Activated T-helper 1 cell treated with anti-CD3 and anti-CD28 coated beads, Interleukin-12 subunit alpha, Interleukin-12 subunit beta, Interleukin-2, Interleukin-4 antibody, amounts not matched to agents 30 ng/mL and 10 ng/mL and 1 ng/mL, durations not matched to agents 14 hours and 24 hours and 36 hours (primary cell): ENCODE data around the gene MARK4. TPM values are rescaled to one million over a fixed set of nuclear protein-coding genes. Genes with fewer than 3 reads are reported as not detected.
"Not testable (repeated sequence)": the region's sequence is repeated elsewhere in the genome, so short reads cannot be mapped to it uniquely, and the experiment has no call there.

Experiments used
- DNase-seq: peaks from one replicate; pipeline ENCODE4 v3.0.0; 2021; ENCODE audit warnings: low spot score
- H3K27ac Mint-ChIP-seq: one replicate; pipeline ENCODE4 v1.8.0; 2021; ENCODE audit warnings: mild to moderate bottlenecking, mixed read lengths
- H3K27me3 Mint-ChIP-seq: one replicate; pipeline ENCODE4 v1.8.0; 2022; ENCODE audit warnings: mild to moderate bottlenecking, moderate library complexity, mixed read lengths; ENCODE audit not compliant: insufficient read depth
- H3K36me3 Mint-ChIP-seq: one replicate; pipeline ENCODE4 v1.8.0; 2021; ENCODE audit warnings: low read depth, mixed read lengths
- H3K4me1 Mint-ChIP-seq: one replicate; pipeline ENCODE4 v1.8.0; 2021; ENCODE audit warnings: low read depth, mixed read lengths
- H3K4me3 Mint-ChIP-seq: one replicate; pipeline ENCODE4 v1.8.0; 2021; ENCODE audit warnings: mild to moderate bottlenecking, moderate library complexity, mixed read lengths
- H3K9me3 Mint-ChIP-seq: one replicate; pipeline ENCODE4 v1.8.0; 2021; ENCODE audit warnings: mixed read lengths
- intact Hi-C: fragments of 100-400 bp; cut with micrococcal nuclease; formaldehyde crosslinking; loops from one replicate; pipeline ENCODE4 v1.15.1; 2024
- total RNA-seq: library from RNA; stranded (reverse); gene quantifications from 2 replicates; pipeline ENCODE4 v1.2.3, GENCODE V29; 2022

Gene MARK4
- total RNA-seq, 1 donor from 2014 or later = 27.2 TPM

GRCh38 chr19:45306518-45307027 is 55.5 kb downstream of the MARK4 start:
- intact Hi-C loops = no loop called here
- Mint-ChIP-seq H3K27ac (no peak overlapping the region), H3K27me3 (no peaks in the 10 kb centered on the region), H3K9me3 (no peaks in the 10 kb centered on the region), H3K4me1 (no peaks in the 10 kb centered on the region), H3K36me3 (no peaks in the 10 kb centered on the region), H3K4me3 (no peak overlapping the region)
- DNase-seq = no peak

- Mint-ChIP-seq H3K4me1 (no peaks in the 10 kb centered on the region), H3K27me3 (no peaks in the 10 kb centered on the region), H3K9me3 (no peaks in the 10 kb centered on the region), H3K4me3 (no peak overlapping the region), H3K36me3 (no peaks in the 10 kb centered on the region), H3K27ac (no peak overlapping the region)
- DNase-seq = no peak
- intact Hi-C loops = no loop called here
Observed at GRCh38 chr19:45307361-45307760, 56.3 kb downstream of the MARK4 start.

- H3K4me1 Mint-ChIP-seq, H3K36me3 Mint-ChIP-seq, intact Hi-C loops, DNase-seq, H3K9me3 Mint-ChIP-seq, H3K4me3 Mint-ChIP-seq, H3K27ac Mint-ChIP-seq, H3K27me3 Mint-ChIP-seq: not testable (repeated sequence)
Observed at GRCh38 chr19:45309322-45309721, 58.3 kb downstream of the MARK4 start.

- peaks cover 6% of the 10 kb centered on the region for H3K27me3 Mint-ChIP-seq
- no peak overlapping the region for H3K27ac Mint-ChIP-seq
- no peaks in the 10 kb centered on the region for H3K9me3 Mint-ChIP-seq
- no peak for DNase-seq
- no peaks in the 10 kb centered on the region for H3K4me1 Mint-ChIP-seq
- intact Hi-C loops = no loop called here
- no peaks in the 10 kb centered on the region for H3K36me3 Mint-ChIP-seq
- no peak overlapping the region for H3K4me3 Mint-ChIP-seq
Observed at GRCh38 chr19:45311621-45312020, 60.5 kb downstream of the MARK4 start.

DNA sequence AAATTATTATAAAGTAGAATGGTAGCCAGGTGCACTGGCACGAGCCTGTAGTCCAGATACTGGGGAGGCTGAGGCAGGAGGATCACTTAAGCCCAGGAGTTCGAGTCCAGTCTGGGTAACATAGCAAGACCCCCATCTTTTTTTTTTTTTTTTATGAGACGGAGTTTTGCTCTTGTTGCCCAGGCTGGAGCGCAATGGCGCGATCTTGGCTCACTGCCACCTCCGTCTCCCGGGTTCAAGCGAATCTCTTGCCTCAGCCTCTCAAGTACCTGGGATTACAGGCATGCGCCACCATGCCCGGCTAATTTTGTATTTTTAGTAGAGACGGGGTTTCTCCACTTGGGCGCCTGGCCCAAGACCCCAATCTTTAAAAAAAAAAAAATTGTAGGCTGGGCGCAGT is 61.2 kb downstream of the MARK4 start:
- DNase-seq, H3K36me3 Mint-ChIP-seq, H3K4me3 Mint-ChIP-seq, intact Hi-C loops, H3K27ac Mint-ChIP-seq, H3K9me3 Mint-ChIP-seq, H3K4me1 Mint-ChIP-seq: not testable (repeated sequence)
- peaks cover 11% of the 10 kb centered on the region for H3K27me3 Mint-ChIP-seq

DNA sequence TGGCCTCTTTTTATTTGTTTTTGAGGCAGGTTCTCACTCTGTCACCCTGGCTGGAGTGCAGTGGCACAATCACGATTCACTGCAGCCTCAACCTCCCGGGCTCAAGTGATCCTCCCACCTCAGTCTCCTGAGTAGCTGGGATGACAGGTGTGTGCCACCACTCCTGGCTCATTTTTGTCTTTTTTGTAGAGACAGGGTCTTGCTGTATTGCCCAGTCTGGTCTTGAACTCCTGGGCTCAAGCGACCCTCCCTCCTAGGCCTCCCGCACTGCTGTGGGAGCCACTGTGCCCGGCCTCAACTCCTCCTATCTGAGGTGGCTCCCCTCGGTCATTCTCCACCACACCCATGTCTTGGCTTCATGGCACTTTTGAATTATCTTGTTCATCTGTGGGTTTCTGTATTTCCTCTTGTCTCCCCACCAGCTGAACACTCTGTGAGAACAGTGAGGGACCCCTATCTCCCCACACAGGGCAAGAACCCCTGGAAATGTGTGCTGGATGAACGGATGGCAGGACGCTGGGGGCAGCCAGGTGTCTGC is 63.7 kb downstream of the MARK4 start:
- H3K27ac Mint-ChIP-seq = no peak overlapping the region
- no peaks in the 10 kb centered on the region for H3K36me3 Mint-ChIP-seq
- H3K4me3 Mint-ChIP-seq = no peak overlapping the region
- H3K4me1 Mint-ChIP-seq = no peaks in the 10 kb centered on the region
- H3K9me3 Mint-ChIP-seq = no peaks in the 10 kb centered on the region
- peaks cover 13% of the 10 kb centered on the region for H3K27me3 Mint-ChIP-seq
- no peak for DNase-seq
- intact Hi-C loops = no loop called here

- no peak overlapping the region for H3K4me3 Mint-ChIP-seq
- no peaks in the 10 kb centered on the region for H3K4me1 Mint-ChIP-seq
- intact Hi-C loops = no loop called here
- H3K9me3 Mint-ChIP-seq = no peaks in the 10 kb centered on the region
- no peak overlapping the region for H3K27ac Mint-ChIP-seq
- DNase-seq = no peak
- peaks cover 13% of the 10 kb centered on the region for H3K27me3 Mint-ChIP-seq
- H3K36me3 Mint-ChIP-seq = no peaks in the 10 kb centered on the region
Observed at GRCh38 chr19:45315304-45315703, 64.2 kb downstream of the MARK4 start.

- no peaks in the 10 kb centered on the region for H3K36me3 Mint-ChIP-seq
- H3K4me3 Mint-ChIP-seq = no peak overlapping the region
- H3K4me1 Mint-ChIP-seq = no peaks in the 10 kb centered on the region
- H3K27me3 Mint-ChIP-seq = peaks cover 30% of the 10 kb centered on the region
- no peak for DNase-seq
- intact Hi-C loops = no loop called here
- H3K9me3 Mint-ChIP-seq = no peaks in the 10 kb centered on the region
- no peak overlapping the region for H3K27ac Mint-ChIP-seq
Observed at GRCh38 chr19:45320997-45321775, 70.1 kb downstream of the MARK4 start.

DNA sequence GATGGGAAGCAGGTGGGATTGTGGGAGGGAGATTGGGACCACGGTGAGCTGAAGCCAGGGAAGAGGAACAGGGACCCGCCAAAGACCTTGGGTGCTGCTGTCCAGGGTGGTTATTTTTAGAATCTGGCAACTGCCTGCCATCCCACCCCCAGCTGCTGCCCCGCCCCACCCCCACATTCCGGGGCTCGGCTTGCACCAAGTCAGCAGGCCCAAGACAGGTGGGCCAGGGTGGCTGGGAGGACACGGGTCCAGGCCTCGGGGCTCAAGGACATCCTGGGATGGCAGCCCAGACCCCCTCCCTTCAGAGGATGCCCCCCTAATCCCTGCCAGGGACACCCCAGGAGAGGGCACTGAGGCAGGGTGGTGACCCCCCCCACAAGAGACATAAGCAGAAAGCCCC is 70.8 kb downstream of the MARK4 start:
- Mint-ChIP-seq H3K4me1 (no peaks in the 10 kb centered on the region), H3K27me3 (peaks cover 27% of the 10 kb centered on the region), H3K27ac (no peak overlapping the region), H3K36me3 (no peaks in the 10 kb centered on the region), H3K9me3 (no peaks in the 10 kb centered on the region), H3K4me3 (no peak overlapping the region)
- intact Hi-C loops = no loop called here
- no peak for DNase-seq

DNA sequence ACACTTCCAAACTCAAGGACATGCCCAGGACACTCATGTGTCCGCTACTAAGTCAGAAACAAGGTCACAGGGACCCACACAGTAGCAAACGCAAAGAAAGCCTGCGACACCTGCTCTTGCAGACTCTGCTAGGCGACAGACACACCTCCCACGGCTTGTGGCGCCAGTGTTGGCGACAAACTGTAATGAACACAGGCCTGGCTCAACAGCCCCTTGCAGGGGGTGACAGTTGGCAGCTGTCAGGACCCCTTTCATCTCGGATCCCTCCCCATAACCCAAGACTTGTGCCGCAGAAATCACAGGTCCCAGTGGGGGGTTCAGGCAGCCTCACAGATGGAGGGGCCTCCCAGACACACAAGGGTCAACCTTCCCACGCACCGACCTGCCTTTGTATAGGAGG is 71.2 kb downstream of the MARK4 start:
- Mint-ChIP-seq H3K4me1 (no peaks in the 10 kb centered on the region), H3K4me3 (no peak overlapping the region), H3K27me3 (peaks cover 25% of the 10 kb centered on the region), H3K27ac (no peak overlapping the region), H3K9me3 (no peaks in the 10 kb centered on the region), H3K36me3 (no peaks in the 10 kb centered on the region)
- no peak for DNase-seq
- intact Hi-C loops = no loop called here

DNA sequence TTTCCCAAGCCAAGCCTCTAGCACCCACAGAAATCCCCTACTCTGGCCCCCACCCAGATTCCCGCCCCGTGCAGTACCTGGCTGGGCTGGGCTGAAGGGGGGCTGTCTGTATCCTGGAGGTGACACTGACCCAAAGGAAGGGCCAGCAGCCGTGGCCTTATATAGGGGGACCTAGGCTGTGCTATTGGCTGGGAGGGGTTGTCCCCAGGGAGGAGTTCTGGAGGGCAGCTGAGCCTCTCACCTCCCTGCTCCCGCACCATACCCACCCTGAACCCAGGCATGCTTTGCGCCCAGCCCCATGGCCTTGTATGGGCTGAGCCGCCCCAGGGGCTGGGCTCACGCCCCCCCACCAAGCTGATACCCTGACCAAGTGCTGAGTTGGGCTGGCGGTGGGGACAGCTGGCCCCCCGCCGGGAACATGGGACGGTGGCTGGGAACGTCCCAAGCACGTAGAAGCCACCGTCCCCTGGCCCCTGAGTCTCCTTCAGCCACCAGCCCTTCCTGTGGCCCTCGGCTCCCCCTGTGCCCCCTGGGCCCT is 71.7 kb downstream of the MARK4 start, which contains the start of gene CKM:
TSS of gene CKM (minus strand) at position 132 of the 538 bp plus-strand sequence. CDS start 3,162 bp downstream, outside the sequence.
- intact Hi-C loops = no loop called here
- no peak within 1 kb of the TSS for H3K4me3 Mint-ChIP-seq
- H3K27ac Mint-ChIP-seq = no peak within 1 kb of the TSS
- H3K36me3 Mint-ChIP-seq = no peaks in the 10 kb centered on the region
- H3K4me1 Mint-ChIP-seq = no peaks in the 10 kb centered on the region
- no peak for DNase-seq
- H3K9me3 Mint-ChIP-seq = no peaks in the 10 kb centered on the region
- peaks cover 25% of the 10 kb centered on the region for H3K27me3 Mint-ChIP-seq

GRCh38 chr19:45323671-45324081 is 72.6 kb downstream of the MARK4 start:
- peaks cover 22% of the 10 kb centered on the region for H3K27me3 Mint-ChIP-seq
- no peak overlapping the region for H3K4me3 Mint-ChIP-seq
- H3K27ac Mint-ChIP-seq = no peak overlapping the region
- H3K36me3 Mint-ChIP-seq = no peaks in the 10 kb centered on the region
- intact Hi-C loops = no loop called here
- no peaks in the 10 kb centered on the region for H3K9me3 Mint-ChIP-seq
- no peak for DNase-seq
- no peaks in the 10 kb centered on the region for H3K4me1 Mint-ChIP-seq

DNA sequence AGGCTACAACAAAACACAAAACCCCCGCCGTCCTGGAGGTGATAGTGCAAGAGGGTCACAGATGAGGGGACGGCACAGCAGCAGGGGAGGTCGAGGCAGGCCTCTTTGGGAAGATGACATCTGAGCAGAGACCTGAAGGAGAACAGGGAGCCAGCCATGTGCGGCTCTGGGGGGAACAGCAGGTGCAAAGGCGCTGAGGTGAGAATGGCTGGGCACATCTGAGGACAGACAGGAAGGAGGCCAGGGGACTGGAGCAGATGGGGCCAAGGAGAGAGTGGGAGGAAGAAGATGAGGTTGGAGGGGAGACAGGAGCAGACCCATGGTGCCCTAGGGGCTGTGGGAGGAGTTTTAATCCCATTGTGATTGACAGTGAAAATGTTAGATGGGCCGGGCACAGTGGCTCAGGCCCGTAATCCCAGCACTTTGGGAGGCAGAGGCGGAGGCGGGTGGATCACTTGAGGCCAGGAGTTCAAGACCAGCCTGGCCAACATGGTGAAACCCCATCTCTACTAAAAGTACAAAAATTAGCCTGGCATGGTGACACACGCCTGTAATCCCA is 73.4 kb downstream of the MARK4 start:
- no peaks in the 10 kb centered on the region for H3K36me3 Mint-ChIP-seq
- H3K9me3 Mint-ChIP-seq = no peaks in the 10 kb centered on the region
- peaks cover 25% of the 10 kb centered on the region for H3K27me3 Mint-ChIP-seq
- no peak overlapping the region for H3K4me3 Mint-ChIP-seq
- intact Hi-C loops = no loop called here
- no peak for DNase-seq
- no peak overlapping the region for H3K27ac Mint-ChIP-seq
- no peaks in the 10 kb centered on the region for H3K4me1 Mint-ChIP-seq
